K562 (cell line): ENCODE results near the gene BHLHE23. TPM values are rescaled to one million over a fixed set of nuclear protein-coding genes. Genes with fewer than 3 reads are reported as not detected.
A peak's percentile ranks its signal among the peaks of the same experiment; 100 is the strongest.

Source experiments
- ATAC-seq: fragments of 200-7000 bp; cut with Tn5 transposase; 3 replicates; pipeline ENCODE4 v1.9.1; 2020; ENCODE audit warnings: moderate library complexity
- BruUV-seq: library from RNA; stranded (reverse); fragments of 400-500 nt; replicated peaks from 2 replicates; lab custom pipeline; 2021; lab: Mats Ljungman, UMichigan
- CTCF ChIA-PET: fragments of 300-600 bp; formaldehyde crosslinking; extraction: SDS; loops from one replicate; lab custom pipeline; 2021; ENCODE audit warnings: low intra/inter-chr PET ratio; lab: Yijun Ruan, JAX
- POLR2A ChIA-PET: fragments of 300-600, 350-650 bp; sonication (Branson Sonifier 250); formaldehyde crosslinking; extraction: SDS; loops from one replicate; lab custom pipeline; 2021; ENCODE audit warnings: antibody characterized with exemption, inconsistent platforms; lab: Yijun Ruan, JAX
- DNase-seq, 4 experiments: peaks; one replicate each; pipeline versions ENCODE4 v3.0.0 to v3.0.0-alpha.2; 2011 to 2018; ENCODE audit warnings: low spot score in 3 of 4, mixed read lengths in 3 of 4; ENCODE audit errors: extremely low read depth in 1 of 4
- FAIRE-seq: peaks from 2 replicates; lab custom pipeline; 2011; peaks lifted over from hg19 to GRCh38; lab: Jason Lieb, UNC
- H2AFZ ChIP-seq: 2 replicates; pipeline ENCODE4 v1.6.0; 2011; ENCODE audit warnings: low read depth, low read length, control low read depth, inconsistent platforms
- H3K27ac ChIP-seq: fragments of 200-600 bp; 3 replicates; pipeline ENCODE4 v1.8.0; 2011; ENCODE audit warnings: low read depth, mild to moderate bottlenecking, control low read depth, inconsistent platforms, low read length, moderate library complexity, mixed read lengths; ENCODE audit errors: extremely low read depth
- H3K27me3 ChIP-seq, 2 experiments: fragments of 300-600 bp in 1 of 2; 2 replicates in 1 of 2; 3 replicates in 1 of 2; pipeline versions ENCODE4 v1.6.0 to v1.8.0; 2011; ENCODE audit warnings: inconsistent platforms in 2 of 2, low read length in 2 of 2, mild to moderate bottlenecking in 1 of 2, mixed read lengths in 1 of 2, moderate library complexity in 1 of 2; ENCODE audit not compliant: control insufficient read depth in 2 of 2, insufficient read depth in 2 of 2
- H3K36me3 ChIP-seq: fragments of 300-600 bp; 3 replicates; pipeline ENCODE4 v1.8.0; 2011; ENCODE audit warnings: mild to moderate bottlenecking, low read length, inconsistent platforms; ENCODE audit not compliant: control insufficient read depth, insufficient read depth
- H3K4me1 ChIP-seq, 2 experiments: fragments of 200-600 bp in 1 of 2; replicated peaks in 1 of 2; 2 replicates in 1 of 2; 3 replicates in 1 of 2; pipeline versions ENCODE4 v1.5.1 to v1.8.0; 2011; ENCODE audit warnings: inconsistent platforms in 2 of 2, low read length in 2 of 2, mild to moderate bottlenecking in 1 of 2, mixed read lengths in 1 of 2, moderate library complexity in 1 of 2; ENCODE audit not compliant: control insufficient read depth in 2 of 2, insufficient read depth in 2 of 2
- H3K4me2 ChIP-seq: 2 replicates; pipeline ENCODE4 v1.6.1; 2011; ENCODE audit warnings: low read length, control low read depth, inconsistent platforms, mixed read lengths; ENCODE audit not compliant: insufficient read depth
- H3K4me3 ChIP-seq: fragments of 200-600 bp; sonication (generic), shearing (Covaris generic); 2 replicates; pipeline ENCODE4 v1.5.1; 2016; ENCODE audit warnings: control low read depth, inconsistent platforms
- H3K79me2 ChIP-seq: fragments of 200-600 bp; 3 replicates; pipeline ENCODE4 v1.8.0; 2011; ENCODE audit warnings: low read length, inconsistent platforms; ENCODE audit not compliant: control insufficient read depth, insufficient read depth
- H3K9ac ChIP-seq, 2 experiments: 2 replicates each; pipeline versions ENCODE4 v1.6.0 to v1.6.1; 2011; ENCODE audit warnings: low read depth in 2 of 2, low read length in 2 of 2, control low read depth in 1 of 2, inconsistent platforms in 1 of 2, mild to moderate bottlenecking in 1 of 2, mixed read lengths in 1 of 2; ENCODE audit not compliant: insufficient read depth in 1 of 2
- H3K9me1 ChIP-seq: one replicate; pipeline ENCODE4 v1.6.0; 2011; ENCODE audit warnings: inconsistent platforms, mild to moderate bottlenecking, low read length, moderate library complexity; ENCODE audit not compliant: control insufficient read depth, insufficient read depth
- H3K9me3 ChIP-seq: replicated peaks from 2 replicates; pipeline ENCODE4 v1.5.1; 2011; ENCODE audit warnings: low read depth, low read length, inconsistent platforms; ENCODE audit not compliant: control insufficient read depth, insufficient read depth
- H4K20me1 ChIP-seq: replicated peaks from 2 replicates; pipeline ENCODE4 v1.6.1; 2011; ENCODE audit warnings: low read length, inconsistent platforms, mixed read lengths; ENCODE audit not compliant: control insufficient read depth, insufficient read depth
- BRD9 ChIP-seq: fragments of 450-650 bp; IDR thresholded peaks from 2 replicates; pipeline ENCODE4 v1.6.1; 2018; ENCODE audit warnings: low read depth; ENCODE audit not compliant: partially characterized antibody
- CSDE1 ChIP-seq, 2 experiments: fragments of 450-650 bp; IDR thresholded peaks; 2 replicates each; pipeline ENCODE4 v1.6.1; 2016; ENCODE audit warnings: mild to moderate bottlenecking in 1 of 2
- DDX20 ChIP-seq: fragments of 450-650 bp; IDR thresholded peaks from 2 replicates; pipeline ENCODE4 v1.6.1; 2016; ENCODE audit warnings: missing genetic modification characterization, low read depth, mild to moderate bottlenecking, missing compliant biosample characterization, moderate library complexity
- ESRRB ChIP-seq: fragments of 250-450 bp; sonication (Bioruptor Pico); IDR thresholded peaks from 2 replicates; pipeline ENCODE4 v1.5.0; 2020; ENCODE audit warnings: mild to moderate bottlenecking, moderate library complexity, borderline replicate concordance
- GTF2A2 ChIP-seq: IDR thresholded peaks from 2 replicates; pipeline ENCODE4 v1.6.1; 2016; ENCODE audit warnings: mild to moderate bottlenecking, missing genetic modification characterization, missing compliant biosample characterization
- KAT8 ChIP-seq: fragments of 450-650 bp; IDR thresholded peaks from 2 replicates; pipeline ENCODE4 v1.6.1; 2016; ENCODE audit warnings: low read depth, mild to moderate bottlenecking
- KLF10 ChIP-seq: fragments of 250-450 bp; sonication (Bioruptor Pico); IDR thresholded peaks from 2 replicates; pipeline ENCODE4 v1.6.1; 2021; ENCODE audit warnings: matching md5 sums
- MCM2 ChIP-seq: fragments of 450-650 bp; IDR thresholded peaks from 2 replicates; pipeline ENCODE4 v1.6.1; 2017; ENCODE audit warnings: low read depth, mild to moderate bottlenecking
- NCOA6 ChIP-seq: fragments of 450-650 bp; IDR thresholded peaks from 2 replicates; pipeline ENCODE4 v1.6.1; 2017; ENCODE audit warnings: mild to moderate bottlenecking
- NFIX ChIP-seq: fragments of 250-450 bp; sonication (Bioruptor Pico); IDR thresholded peaks from 2 replicates; pipeline ENCODE4 v1.4.0; 2020; ENCODE audit warnings: low read depth, mild to moderate bottlenecking, moderate library complexity
- NFRKB ChIP-seq: fragments of 450-650 bp; IDR thresholded peaks from 2 replicates; pipeline ENCODE4 v1.6.1; 2016; ENCODE audit warnings: low read depth
- PCBP1 ChIP-seq: fragments of 200-400 bp; formaldehyde crosslinking; IDR thresholded peaks from 2 replicates; pipeline ENCODE4 v1.6.1; 2018; ENCODE audit warnings: mild to moderate bottlenecking, low read depth, low read length; ENCODE audit not compliant: poor library complexity, severe bottlenecking
- RFX1 ChIP-seq: fragments of 450-650 bp; IDR thresholded peaks from 2 replicates; pipeline ENCODE4 v1.6.1; 2016; ENCODE audit warnings: mild to moderate bottlenecking, moderate library complexity
- SNAPC5 ChIP-seq: fragments of 250-450 bp; sonication (Bioruptor Pico); IDR thresholded peaks from 2 replicates; pipeline ENCODE4 v1.8.0; 2021; ENCODE audit warnings: moderate library complexity, mild to moderate bottlenecking, inconsistent platforms
- TRIM24 ChIP-seq, 2 experiments: fragments of 450-650 bp; IDR thresholded peaks; 2 replicates each; pipeline ENCODE4 v1.6.1; 2016
- ZNF445 ChIP-seq: fragments of 250-450 bp; sonication (Bioruptor Pico); IDR thresholded peaks from 2 replicates; pipeline ENCODE4 v1.4.0; 2020; ENCODE audit warnings: low read depth, mild to moderate bottlenecking, moderate library complexity
- ZNF644 ChIP-seq: fragments of 200-800 bp; sonication (Bioruptor generic); IDR thresholded peaks from 2 replicates; pipeline ENCODE4 v1.6.1; 2016; ENCODE audit warnings: low read depth, missing genetic modification characterization, missing compliant biosample characterization
- WGBS: fragments of 100-300 bp; shearing (Covaris generic); methylation state at CpG from one replicate; pipeline ENCODE4 v1.1.6; 2016; ENCODE audit warnings: low coverage, mixed read lengths; ENCODE audit not compliant: insufficient coverage; ENCODE audit errors: missing lambda C conversion rate; 5-methylcytosine and 5-hydroxymethylcytosine counted together
- in situ Hi-C: fragments of 300-500 bp; cut with MboI; formaldehyde crosslinking; loops from 4 replicates; pipeline ENCODE4 v1.15.0; 2018; ENCODE audit warnings: inconsistent platforms, mixed read lengths
- intact Hi-C: fragments of 100-400 bp; cut with micrococcal nuclease; formaldehyde crosslinking; loops from 2 replicates; pipeline ENCODE4 v1.14.2; 2022
- polyA plus RNA-seq, 8 experiments: library from polyadenylated mRNA; depleted of rRNA in 4 of 8; stranded (reverse) in 5 of 8; unstranded in 3 of 8; fragments of >200 nt; fragmentation: Nextera tagmentation in 2 of 8; fragmentation: Illumina TruSeq in 1 of 8; extraction: Ambion mirVana in 2 of 8; extraction: Trizol in 1 of 8; gene quantifications; 2 replicates each; pipeline versions ENCODE4 v1.2.1 to v1.2.3, GENCODE V29; 2011 to 2014; ENCODE audit warnings: inconsistent platforms in 1 of 8, missing spikeins in 1 of 8
- total RNA-seq, 7 experiments: library from RNA; depleted of rRNA in 6 of 7; stranded (reverse); fragments of >200 nt in 6 of 7; fragmentation: Illumina TruSeq in 2 of 7; extraction: Trizol in 2 of 7; gene quantifications; 2 replicates each; pipeline versions ENCODE4 v1.2.1 to v1.2.3, GENCODE V29; 2011 to 2021; ENCODE audit warnings: low replicate concordance in 1 of 7

The BHLHE23 gene
- total and polyA plus RNA-seq, 9 of the 15 experiments (the other 6 are each of a cell fraction or from before 2014, with no cell fraction given), result not detected

GRCh38 chr20:62980970-62981369 is 25.8 kb downstream of the BHLHE23 start:
- no peaks in the 10 kb centered on the region for H3K9me3 ChIP-seq
- CTCF ChIA-PET, result interaction anchor here (0.6 kb wide), 1 partner anchor 564 kb away, joined by 3 read pairs; no protein-coding TSS in a partner anchor
- H3K9me1 ChIP-seq, result no peaks in the 10 kb centered on the region
- no peaks in the 10 kb centered on the region for H3K79me2 ChIP-seq
- no peak overlapping the region for H3K4me2 ChIP-seq
- H2AFZ ChIP-seq, result no peak overlapping the region
- H3K9ac ChIP-seq, result no peak overlapping the region
- H4K20me1 ChIP-seq, result peaks cover 11% of the 10 kb centered on the region
- peaks cover 0 to 34% of the 10 kb centered on the region in 2 experiments; a peak in 2 of 5 replicates for H3K4me1 ChIP-seq
- TF ChIP-seq ZNF445, result no peak
- TF ChIP-seq TRIM24 (IDR thresholded peaks at IDR 0.05), result no peak
- no peak for TF ChIP-seq GTF2A2 (tag)
- peak; percentile 64 for TF ChIP-seq PCBP1
- no TSS peak for BruUV-seq
- intact Hi-C loops (no loop called here), in situ Hi-C loops (no loop called here)
- no peak overlapping the region for H3K4me3 ChIP-seq
- no peaks in the 10 kb centered on the region for H3K36me3 ChIP-seq
- POLR2A ChIA-PET, result interaction anchor here (1.2 kb wide), 1 partner anchor 12 kb away, joined by 4 read pairs; no protein-coding TSS in a partner anchor
- no peak overlapping the region for H3K27ac ChIP-seq
- H3K27me3 ChIP-seq, result peaks cover 64 to 90% of the 10 kb centered on the region in 2 experiments
- DNase-seq (no peak), ATAC-seq (0 out of 3 replicates have a peak, but pooled peaks have one; percentile 14), FAIRE-seq (no peak)
- 9% methylated on average over 25 of the region's 28 CpGs for WGBS

- Histone ChIP-seq H3K27me3 (peaks cover 60 to 90% of the 10 kb centered on the region in 2 experiments), H3K4me1 (peaks cover 0 to 34% of the 10 kb centered on the region in 2 experiments; a peak in 2 of 5 replicates), H3K36me3 (no peaks in the 10 kb centered on the region), H4K20me1 (peaks cover 11% of the 10 kb centered on the region; the same call in 1 of the 2 replicates), H3K4me2 (no peak overlapping the region), H3K27ac (no peak overlapping the region), H3K79me2 (no peaks in the 10 kb centered on the region), H3K9me3 (no peaks in the 10 kb centered on the region), H3K9me1 (no peaks in the 10 kb centered on the region), H2AFZ (no peak overlapping the region), H3K9ac (no peak overlapping the region), H3K4me3 (no peak overlapping the region)
- intact Hi-C loops (no loop called here), in situ Hi-C loops (no loop called here)
- FAIRE-seq, result no peak
- WGBS, result 7% methylated on average over 18 of the region's 19 CpGs
- POLR2A ChIA-PET, result interaction anchor here (0.6 to 1.2 kb wide), 2 partner anchors 12 to 126 kb away, joined by 4 read pairs; no protein-coding TSS in a partner anchor
- no TSS peak for BruUV-seq
- no peak for DNase-seq
- CTCF ChIA-PET, result interaction anchor here (0.6 kb wide), 1 partner anchor 563 kb away, joined by 3 read pairs; no protein-coding TSS in a partner anchor
- TF ChIP-seq NFIX (CRISPR knock-in tag) (no peak), NFRKB (no peak), KLF10 (CRISPR knock-in tag) (no peak), RFX1 (no peak), CSDE1 (IDR thresholded peaks at IDR 0.05) (no peak), MCM2 (no peak), KAT8 (no peak), BRD9 (no peak), DDX20 (tag) (no peak), SNAPC5 (CRISPR knock-in tag) (no peak), ZNF644 (tag) (no peak), NCOA6 (no peak), ESRRB (CRISPR knock-in tag) (no peak)
- ATAC-seq, result no peak
These were observed 26.3 kb downstream of the BHLHE23 start for GRCh38 chr20:62980380-62980960.
